NCI-H2196 (cell line): ENCODE measurements around the gene OR5H2.

Source experiments
- DNase-seq: peaks from one replicate; lab custom pipeline; 2025; ENCODE audit not compliant: unreplicated experiment; lab: John Stamatoyannopoulos, UW

The OR5H2 gene

DNA sequence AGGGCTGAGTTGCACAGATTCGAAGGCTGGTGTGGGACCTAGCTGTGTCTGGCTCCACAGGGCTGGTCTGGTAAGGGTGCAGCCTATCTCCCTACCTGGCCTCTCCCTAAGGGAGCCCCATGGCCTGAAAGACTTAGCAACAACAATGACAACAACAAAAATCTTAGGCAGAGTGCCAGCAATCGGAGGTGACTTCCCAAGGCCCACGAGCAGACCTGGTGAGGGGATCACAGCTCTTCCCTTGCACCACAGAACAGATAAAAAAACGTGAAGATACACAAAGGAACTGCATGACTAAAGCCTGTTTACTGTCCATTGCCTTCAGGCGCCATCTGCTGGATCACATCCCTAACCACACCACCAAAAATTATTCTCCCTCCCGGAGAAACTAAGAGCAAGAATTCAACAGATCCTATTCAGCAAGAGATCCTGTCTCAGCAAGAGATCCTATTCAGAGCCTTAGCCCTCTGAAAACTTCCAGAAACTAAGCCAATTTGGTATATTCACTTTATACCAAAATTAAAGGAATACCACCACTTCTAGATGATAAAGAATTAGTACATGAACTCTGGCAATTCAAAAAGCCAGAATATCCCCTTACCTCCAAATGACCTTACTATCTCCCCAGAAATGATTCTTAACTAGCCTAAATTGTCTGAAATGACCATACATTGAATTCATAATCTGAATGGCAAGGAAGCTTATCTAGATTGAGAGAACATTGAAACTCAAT is 47.3 kb downstream of the OR5H2 start:
- DNase-seq = peak; percentile 49

GRCh38 chr3:98331329-98331728 is 49.0 kb downstream of the OR5H2 start:
- DNase-seq = no peak
